Effector memory CD8-positive, alpha-beta T cell (primary cell): ENCODE measurements around the gene TSPAN18.

Experiments
- ATAC-seq: fragments of 150-1000 bp; cut with Tn5 transposase; replicated peaks from 2 replicates; pipeline ENCODE4 v1.10.0; 2021; ENCODE audit warnings: mild to moderate bottlenecking, moderate library complexity
- DNase-seq, 3 experiments: peaks; one replicate each; pipeline ENCODE4 v3.0.0; 2021
- H3K27ac Mint-ChIP-seq, 2 donors: one replicate each; pipeline ENCODE4 v1.8.0; 2022; ENCODE audit warnings: mild to moderate bottlenecking in 2 of 2, mixed read lengths in 2 of 2, moderate library complexity in 2 of 2
- H3K27me3 Mint-ChIP-seq, 2 donors: one replicate each; pipeline ENCODE4 v1.8.0; 2022; ENCODE audit warnings: mixed read lengths in 2 of 2
- H3K36me3 Mint-ChIP-seq: one replicate; pipeline ENCODE4 v1.8.0; 2022; ENCODE audit warnings: mild to moderate bottlenecking, moderate library complexity, mixed read lengths; ENCODE audit not compliant: insufficient read depth
- H3K4me1 Mint-ChIP-seq, 2 donors: one replicate each; pipeline ENCODE4 v1.8.0; 2022; ENCODE audit warnings: low read depth in 2 of 2, mixed read lengths in 2 of 2
- H3K4me3 Mint-ChIP-seq, 2 donors: one replicate each; pipeline ENCODE4 v1.8.0; 2022; ENCODE audit warnings: mild to moderate bottlenecking in 2 of 2, mixed read lengths in 2 of 2, moderate library complexity in 2 of 2
- H3K9me3 Mint-ChIP-seq, 2 donors: one replicate each; pipeline ENCODE4 v1.8.0; 2022; ENCODE audit warnings: mixed read lengths in 2 of 2

TSPAN18 gene

DNA sequence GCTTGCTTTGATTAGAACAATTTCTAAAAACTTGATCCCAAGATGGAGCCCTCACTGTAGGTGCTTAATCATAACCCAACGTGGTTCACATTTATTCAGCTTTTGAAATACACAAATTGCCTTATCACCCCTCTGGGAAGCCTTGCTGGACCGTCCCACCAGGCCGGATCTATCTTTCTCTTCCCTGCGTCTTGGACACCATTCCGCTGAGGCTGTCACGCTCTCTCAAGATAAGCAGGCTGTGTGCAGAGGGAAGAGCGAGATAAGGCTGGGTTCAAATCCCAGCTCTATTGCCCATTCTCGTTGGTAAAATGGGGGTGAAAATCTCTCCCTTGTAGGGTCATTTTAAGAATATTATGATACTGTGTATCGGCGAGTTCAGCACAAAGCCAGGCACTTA lies 244.4 kb downstream of the TSPAN18 start:
- no peak for ATAC-seq
- DNase-seq, result no peak
- H3K4me3 Mint-ChIP-seq, result no peak overlapping the region
- no peaks in the 10 kb centered on the region for H3K9me3 Mint-ChIP-seq
- H3K36me3 Mint-ChIP-seq, result peaks cover 6% of the 10 kb centered on the region
- H3K4me1 Mint-ChIP-seq, result peaks cover 7 to 17% of the 10 kb centered on the region in 2 donors
- H3K27ac Mint-ChIP-seq, result no peak overlapping the region
- H3K27me3 Mint-ChIP-seq, result no peaks in the 10 kb centered on the region

DNA sequence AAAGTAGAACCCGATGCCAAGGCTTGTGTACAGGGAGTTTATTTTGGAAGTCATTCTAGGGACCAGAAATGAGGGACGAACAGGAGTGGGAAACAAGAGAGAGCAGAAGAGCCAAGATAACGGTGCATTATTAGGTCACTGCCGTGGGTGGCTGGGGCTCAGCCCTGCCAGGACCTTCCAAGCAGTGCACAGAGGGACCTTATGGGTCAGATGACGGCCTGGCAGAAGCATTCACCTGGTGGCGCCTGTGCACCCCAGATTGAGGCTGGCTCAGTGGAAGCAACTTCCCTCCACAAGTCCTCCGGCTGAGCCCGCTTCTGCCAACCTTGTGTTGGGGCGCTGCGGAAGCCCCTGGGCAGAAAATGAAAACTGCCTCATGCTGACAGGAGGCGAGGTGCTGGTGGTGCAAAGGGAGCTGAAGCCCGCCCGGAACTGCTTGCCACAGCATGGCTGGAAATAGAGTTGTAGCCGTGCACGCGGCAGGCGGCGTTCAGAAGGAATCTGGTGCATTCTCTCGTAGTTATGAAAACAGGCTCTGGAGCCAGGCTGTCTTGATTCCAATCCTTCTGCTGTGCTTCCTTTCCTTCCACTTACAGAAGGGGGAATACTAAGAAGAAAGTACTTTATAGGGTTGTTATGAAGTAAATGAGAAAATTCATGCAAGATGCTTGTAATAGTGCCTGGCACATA lies 246.1 kb downstream of the TSPAN18 start:
- ATAC-seq, result no peak
- peaks cover 6% of the 10 kb centered on the region for H3K36me3 Mint-ChIP-seq
- no peak for DNase-seq
- no peak overlapping the region for H3K4me3 Mint-ChIP-seq
- no peaks in the 10 kb centered on the region for H3K27me3 Mint-ChIP-seq
- peaks cover 11 to 17% of the 10 kb centered on the region in 2 donors for H3K4me1 Mint-ChIP-seq
- H3K9me3 Mint-ChIP-seq, result no peaks in the 10 kb centered on the region
- H3K27ac Mint-ChIP-seq, result no peak overlapping the region

DNA sequence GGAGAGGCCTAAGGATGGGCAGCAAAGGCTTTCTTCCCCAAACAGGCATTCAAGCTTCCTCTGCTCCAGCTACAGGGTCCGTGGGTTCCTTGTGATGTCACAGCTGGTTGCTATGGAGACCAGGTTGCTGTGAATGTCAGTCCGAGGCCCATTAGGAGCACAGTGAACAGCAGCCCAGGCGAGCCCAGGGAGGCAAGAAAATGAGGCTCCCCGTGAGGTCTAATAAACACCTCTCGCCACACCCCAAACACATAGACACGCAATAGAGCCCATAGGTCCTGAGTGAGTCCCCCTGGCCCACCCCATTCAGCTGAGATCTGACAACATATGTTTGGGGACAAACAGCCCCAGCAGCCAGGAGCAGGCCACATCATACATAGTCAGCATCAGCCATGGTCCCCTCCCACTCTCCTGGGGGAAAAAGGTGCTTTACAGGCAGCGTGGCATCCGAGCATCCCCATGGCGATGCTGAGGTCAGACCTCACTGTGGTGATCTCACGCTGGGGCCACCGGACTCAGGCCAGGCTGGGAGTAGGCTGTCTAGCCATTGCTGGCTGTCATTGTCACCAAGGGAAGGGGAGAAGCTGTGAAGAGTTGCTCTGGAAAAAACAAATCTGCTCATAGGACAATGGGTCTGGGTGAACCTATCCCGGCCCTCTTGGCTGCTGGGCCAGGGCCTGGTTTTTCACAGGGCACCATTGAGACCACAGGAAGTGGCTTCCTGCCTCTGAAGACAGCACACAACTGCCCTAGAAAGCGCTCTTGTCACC lies 247.1 kb downstream of the TSPAN18 start:
- H3K9me3 Mint-ChIP-seq, result no peaks in the 10 kb centered on the region
- H3K27me3 Mint-ChIP-seq, result no peaks in the 10 kb centered on the region
- ATAC-seq (peak; percentile 76), DNase-seq (no peak)
- peaks cover 12 to 17% of the 10 kb centered on the region in 2 donors for H3K4me1 Mint-ChIP-seq
- no peak overlapping the region for H3K4me3 Mint-ChIP-seq
- no peak overlapping the region for H3K27ac Mint-ChIP-seq
- H3K36me3 Mint-ChIP-seq, result peaks cover 6% of the 10 kb centered on the region

DNA sequence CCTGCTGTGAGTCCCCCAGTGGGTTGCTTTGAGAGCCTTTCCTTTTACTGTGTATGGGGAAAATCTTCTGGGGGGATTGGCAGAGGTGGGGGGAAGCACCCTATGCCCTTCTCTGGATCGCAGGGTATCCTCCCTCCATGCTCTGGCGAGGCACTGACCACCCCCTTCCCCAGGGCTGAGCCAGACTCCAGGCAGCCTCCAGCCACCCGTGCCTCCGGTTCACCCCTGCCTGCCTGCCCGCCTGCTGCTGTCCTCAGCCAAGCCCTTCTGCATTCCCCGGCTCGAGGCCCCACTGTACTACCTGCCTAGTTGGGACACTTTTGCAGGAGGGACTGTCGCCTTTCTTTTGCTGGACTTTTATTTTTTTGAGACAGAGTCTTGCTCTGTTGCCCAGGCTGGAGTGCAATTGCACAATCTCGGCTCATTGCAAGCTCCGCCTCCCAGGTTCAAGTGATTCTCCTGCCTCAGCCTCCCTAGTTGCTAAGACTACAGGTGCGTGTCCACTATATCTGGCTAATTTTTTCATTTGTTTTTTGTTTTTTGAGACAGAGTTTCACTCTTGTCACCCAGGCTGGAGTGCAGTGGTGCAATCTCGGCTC lies 247.7 kb downstream of the TSPAN18 start:
- Mint-ChIP-seq H3K36me3 (peaks cover 6% of the 10 kb centered on the region), H3K4me3 (peak overlapping the region in 1 of 2 donors; percentile 30), H3K27ac (peak overlapping the region; percentile 26 to 91), H3K27me3 (no peaks in the 10 kb centered on the region), H3K4me1 (peaks cover 17 to 18% of the 10 kb centered on the region in 2 donors), H3K9me3 (no peaks in the 10 kb centered on the region)
- DNase-seq (no peak), ATAC-seq (no peak)

DNA sequence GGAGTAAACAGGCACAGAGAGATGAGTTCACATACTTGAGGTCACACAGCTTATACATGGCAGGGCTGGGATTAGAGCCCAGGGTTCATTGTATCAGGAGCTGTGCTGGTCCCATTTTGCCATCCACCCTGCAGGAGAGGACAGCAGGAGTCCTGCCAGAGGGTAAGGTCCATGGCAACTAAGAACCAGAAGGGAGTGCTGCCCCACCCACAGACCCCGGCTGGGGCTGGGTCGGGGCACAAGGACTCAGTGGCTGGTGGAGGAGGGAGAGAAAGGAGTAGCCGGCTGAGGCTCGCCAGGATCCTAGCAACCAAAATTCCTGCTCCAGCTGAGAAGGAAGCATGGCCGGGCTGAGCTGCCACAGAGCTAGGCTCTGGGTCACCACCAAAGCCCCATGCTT lies 249.8 kb downstream of the TSPAN18 start:
- peaks cover 28 to 35% of the 10 kb centered on the region in 2 donors for H3K4me1 Mint-ChIP-seq
- no peak for ATAC-seq
- H3K4me3 Mint-ChIP-seq, result no peak overlapping the region
- no peak for DNase-seq
- no peaks in the 10 kb centered on the region for H3K27me3 Mint-ChIP-seq
- no peaks in the 10 kb centered on the region for H3K9me3 Mint-ChIP-seq
- peak overlapping the region; percentile 13 to 42 for H3K27ac Mint-ChIP-seq
- peaks cover 6% of the 10 kb centered on the region for H3K36me3 Mint-ChIP-seq

DNA sequence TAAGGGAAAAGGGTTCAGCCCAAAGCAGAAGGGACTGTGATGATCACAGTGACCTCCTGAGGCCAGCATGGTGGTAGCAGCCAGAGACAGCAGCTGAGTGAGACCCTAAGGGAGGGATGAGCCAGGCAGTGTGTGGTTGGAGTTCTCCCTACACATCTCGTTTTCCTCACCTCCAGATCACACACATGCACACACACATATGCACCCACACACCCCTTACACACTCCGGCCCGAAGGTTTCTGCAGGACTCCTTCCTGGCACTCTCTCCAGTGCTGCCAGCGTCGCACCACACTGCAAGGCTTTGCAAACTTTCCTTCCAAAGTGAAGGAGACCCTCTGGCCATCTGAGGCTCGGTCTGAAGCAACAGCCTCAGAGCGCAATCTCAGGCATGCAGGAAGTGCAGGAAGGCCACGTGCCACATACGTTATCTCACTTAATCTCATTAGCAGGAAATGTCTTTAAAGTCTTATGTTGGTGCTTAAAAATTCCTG lies 250.8 kb downstream of the TSPAN18 start:
- DNase-seq (no peak), ATAC-seq (peak; percentile 32)
- Mint-ChIP-seq H3K4me3 (no peak overlapping the region), H3K27ac (no peak overlapping the region), H3K36me3 (peaks cover 5% of the 10 kb centered on the region), H3K27me3 (no peaks in the 10 kb centered on the region), H3K9me3 (no peaks in the 10 kb centered on the region), H3K4me1 (peaks cover 37 to 38% of the 10 kb centered on the region in 2 donors)

DNA sequence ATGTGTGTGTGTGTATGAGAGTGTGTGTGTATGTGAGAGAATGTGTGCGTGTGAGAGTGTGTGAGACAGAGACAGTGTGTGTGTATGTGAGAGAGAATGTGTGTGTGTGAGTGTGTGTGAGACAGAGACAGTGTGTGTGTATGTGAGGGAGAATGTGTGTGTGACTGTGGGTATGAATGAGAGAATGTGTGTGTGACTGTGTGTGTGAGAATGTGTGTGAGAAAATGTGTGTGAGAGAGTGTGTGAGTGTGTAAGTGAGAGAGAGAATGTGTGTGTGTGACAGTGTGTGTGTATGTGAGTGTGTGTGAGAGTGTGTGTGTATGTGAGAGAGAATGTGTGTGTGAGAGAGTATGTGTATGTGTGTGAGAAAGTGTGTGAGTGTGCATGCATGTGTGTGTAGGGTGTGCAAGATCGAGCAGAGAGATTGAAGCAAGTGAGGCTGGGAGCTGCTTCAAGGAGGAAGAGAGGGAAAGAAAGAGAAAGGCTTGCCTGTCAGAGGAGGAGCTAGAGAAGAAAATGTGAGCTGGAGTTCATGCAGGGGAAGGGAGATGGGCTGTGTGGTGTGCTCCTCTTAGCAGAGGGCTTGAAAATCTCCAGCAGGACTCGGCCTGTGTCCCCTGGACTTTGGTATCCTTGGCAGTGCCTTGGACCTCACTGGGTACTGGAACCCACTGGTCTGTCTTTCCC lies 251.7 kb downstream of the TSPAN18 start:
- no peaks in the 10 kb centered on the region for H3K9me3 Mint-ChIP-seq
- no peaks in the 10 kb centered on the region for H3K27me3 Mint-ChIP-seq
- DNase-seq (no peak), ATAC-seq (no peak)
- no peak overlapping the region for H3K4me3 Mint-ChIP-seq
- H3K4me1 Mint-ChIP-seq, result peaks cover 40 to 41% of the 10 kb centered on the region in 2 donors
- H3K36me3 Mint-ChIP-seq, result peaks cover 4% of the 10 kb centered on the region
- no peak overlapping the region for H3K27ac Mint-ChIP-seq

DNA sequence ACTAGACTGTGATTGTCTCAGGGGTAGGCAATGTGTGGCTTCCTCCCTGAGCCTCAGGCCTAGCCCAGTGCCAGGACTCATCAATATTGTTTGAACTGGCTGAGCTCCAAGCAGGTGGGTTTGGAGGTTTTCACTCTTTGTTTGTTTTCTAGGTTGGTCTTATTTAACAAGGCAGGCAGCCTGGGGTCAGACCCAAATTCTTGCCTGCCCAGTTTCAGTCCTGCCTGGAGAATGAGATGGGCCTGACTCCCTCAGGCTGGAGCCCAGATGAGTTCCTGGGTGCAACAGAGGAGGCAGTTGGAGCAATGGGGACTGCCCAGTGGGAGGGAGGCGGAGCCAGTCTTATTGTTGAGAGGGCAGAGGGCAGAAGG lies 252.2 kb downstream of the TSPAN18 start:
- H3K27me3 Mint-ChIP-seq, result no peaks in the 10 kb centered on the region
- DNase-seq (no peak), ATAC-seq (peak; percentile 26)
- peaks cover 45 to 46% of the 10 kb centered on the region in 2 donors for H3K4me1 Mint-ChIP-seq
- H3K27ac Mint-ChIP-seq, result no peak overlapping the region
- H3K36me3 Mint-ChIP-seq, result peaks cover 4% of the 10 kb centered on the region
- H3K4me3 Mint-ChIP-seq, result no peak overlapping the region
- H3K9me3 Mint-ChIP-seq, result no peaks in the 10 kb centered on the region

DNA sequence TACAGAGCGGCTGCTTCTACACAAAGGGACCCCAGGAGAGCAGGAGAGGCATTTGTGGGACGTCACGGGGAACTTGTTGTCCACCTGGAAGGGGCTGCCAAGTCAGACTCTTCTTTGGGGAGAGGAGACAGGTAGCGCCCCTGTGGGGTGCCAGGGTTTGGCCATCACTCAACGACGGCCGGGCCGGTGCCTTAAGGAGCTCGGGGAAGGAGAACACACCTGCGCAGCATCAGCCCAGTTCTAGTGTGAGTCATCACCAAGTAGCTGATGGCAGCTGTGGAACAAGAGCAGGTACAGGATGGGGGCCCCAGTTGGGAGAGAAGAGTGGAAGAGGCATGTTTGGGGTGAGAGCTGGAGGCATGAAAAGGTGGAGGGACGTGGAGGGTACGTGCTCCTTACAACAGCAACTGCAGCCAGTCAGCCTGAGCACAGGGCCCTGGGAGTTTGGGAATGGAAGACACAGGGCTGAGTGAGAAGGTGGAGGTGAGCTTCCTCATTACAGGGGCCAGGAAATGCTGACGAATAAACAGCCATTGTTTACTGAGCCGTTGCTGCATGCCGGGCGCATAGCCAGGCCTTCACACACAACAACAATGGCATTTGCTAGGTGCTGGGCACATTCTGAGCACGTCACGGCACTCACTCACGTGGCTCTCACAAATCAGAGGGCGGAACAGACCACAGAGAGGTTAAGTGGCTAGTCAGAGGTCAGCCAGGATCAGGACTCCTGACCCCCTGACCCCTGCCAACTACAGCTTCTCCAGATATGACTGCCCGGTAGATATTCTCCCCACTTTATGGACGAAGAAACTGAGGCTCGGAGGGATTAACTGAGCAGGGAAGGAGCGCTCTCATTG lies 253.0 kb downstream of the TSPAN18 start:
- ATAC-seq (peak; percentile 43), DNase-seq (no peak)
- Mint-ChIP-seq H3K27ac (no peak overlapping the region), H3K4me1 (peaks cover 38 to 42% of the 10 kb centered on the region in 2 donors), H3K4me3 (no peak overlapping the region), H3K36me3 (peaks cover 4% of the 10 kb centered on the region), H3K27me3 (no peaks in the 10 kb centered on the region), H3K9me3 (no peaks in the 10 kb centered on the region)

DNA sequence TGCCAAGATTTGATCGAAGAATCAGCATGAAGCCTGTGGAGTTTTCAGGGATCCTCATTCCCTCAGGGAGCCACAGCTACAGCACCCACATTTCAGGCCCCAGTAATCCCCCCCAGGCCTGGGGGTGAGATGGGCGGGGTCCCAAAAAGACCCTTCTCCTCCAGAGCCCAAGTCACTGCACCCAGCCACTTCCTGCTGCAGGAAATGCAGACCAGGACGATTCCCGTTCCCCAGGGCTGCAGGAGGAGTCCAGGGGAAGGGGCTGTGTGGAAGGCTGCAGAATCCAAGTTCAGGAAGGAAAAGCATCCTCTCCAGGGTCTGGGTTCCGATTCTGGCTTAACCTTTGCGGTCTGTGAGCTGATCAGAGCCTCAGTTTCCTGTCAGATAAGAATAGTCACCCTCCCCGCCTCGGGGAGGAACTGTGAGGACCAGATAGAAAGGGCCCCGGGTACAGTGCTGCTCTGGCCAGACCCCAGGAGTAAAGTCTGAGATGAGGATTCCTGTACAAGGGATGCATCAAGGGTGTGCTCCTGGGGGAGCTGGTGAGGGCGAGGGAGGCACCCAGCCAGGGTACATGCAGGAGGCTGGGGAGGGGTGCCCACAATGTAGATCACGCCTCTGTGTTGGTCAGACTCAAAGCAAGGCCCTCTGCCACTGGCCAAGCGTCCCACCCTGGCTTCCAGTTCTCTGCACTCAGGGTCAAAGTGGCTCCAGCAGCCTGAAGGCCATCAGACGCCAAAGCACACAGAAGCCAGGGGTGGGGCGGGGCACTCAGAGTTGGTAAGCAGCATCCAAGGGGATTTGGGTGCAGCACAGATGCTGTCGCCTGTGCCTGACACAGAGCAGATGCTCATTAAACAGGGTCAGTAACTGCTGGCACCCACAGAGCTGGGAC lies 254.0 kb downstream of the TSPAN18 start:
- DNase-seq (no peak), ATAC-seq (peak; percentile 21)
- Mint-ChIP-seq H3K4me3 (peak overlapping the region in 1 of 2 donors; percentile 22), H3K9me3 (no peaks in the 10 kb centered on the region), H3K27me3 (no peaks in the 10 kb centered on the region), H3K36me3 (peaks cover 3% of the 10 kb centered on the region), H3K4me1 (peaks cover 29 to 38% of the 10 kb centered on the region in 2 donors), H3K27ac (no peak overlapping the region)
